HEK293T (cell line): ENCODE data around the gene KLHDC4.

Experiments
- BHLHE40 ChIP-seq: fragments of 450-650 bp; IDR thresholded peaks from 2 replicates; pipeline ENCODE4 v1.6.1; 2016; ENCODE audit warnings: mild to moderate bottlenecking, moderate library complexity, borderline replicate concordance
- FOXK2 ChIP-seq: fragments of 450-650 bp; IDR thresholded peaks from 2 replicates; pipeline ENCODE4 v1.6.1; 2016; ENCODE audit warnings: mild to moderate bottlenecking
- FOXM1 ChIP-seq: fragments of 450-650 bp; IDR thresholded peaks from 2 replicates; pipeline ENCODE4 v1.6.1; 2017; ENCODE audit warnings: mild to moderate bottlenecking, borderline replicate concordance
- HDGF ChIP-seq: fragments of 450-650 bp; IDR thresholded peaks from 2 replicates; pipeline ENCODE4 v1.6.1; 2017; ENCODE audit warnings: antibody characterized with exemption, borderline replicate concordance
- LEF1 ChIP-seq: fragments of 450-650 bp; IDR thresholded peaks from 2 replicates; pipeline ENCODE4 v1.6.1; 2017; ENCODE audit warnings: mild to moderate bottlenecking, borderline replicate concordance
- NFRKB ChIP-seq: fragments of 450-650 bp; IDR thresholded peaks from 2 replicates; pipeline ENCODE4 v1.6.1; 2016; ENCODE audit warnings: mild to moderate bottlenecking, moderate library complexity
- PKNOX1 ChIP-seq: fragments of 450-650 bp; IDR thresholded peaks from 2 replicates; pipeline ENCODE4 v1.6.1; 2016
- SP1 ChIP-seq: fragments of 450-650 bp; IDR thresholded peaks from 2 replicates; pipeline ENCODE4 v1.6.1; 2017
- TARDBP ChIP-seq: fragments of 450-650 bp; IDR thresholded peaks from 2 replicates; pipeline ENCODE4 v1.6.1; 2016

GRCh38 chr16:87667443-87667842 lies 98.3 kb downstream of the KLHDC4 start:
- TF ChIP-seq BHLHE40 (no peak), HDGF (no peak), FOXK2 (no peak), FOXM1 (no peak), TARDBP (no peak), PKNOX1 (no peak), LEF1 (no peak), NFRKB (no peak), SP1 (no peak)
